Upper lobe of left lung (tissue), 4 donors: ENCODE measurements around the gene UBTD2.
A peak's percentile ranks its signal among the peaks of the same experiment; 100 is the strongest.

Experiments
- CTCF ChIP-seq, 6 experiments: fragments of 450-650 bp in 4 of 6; fragments of 200-600 bp in 2 of 6; sonication (generic) in 2 of 6; IDR thresholded peaks; one replicate each; pipeline ENCODE4 v1.5.1; 2016 to 2019; ENCODE audit warnings: antibody characterized with exemption in 6 of 6
- POLR2A ChIP-seq, 4 donors: fragments of 450-650 bp; IDR thresholded peaks; one replicate each; pipeline ENCODE4 v1.5.1; 2016 to 2017; ENCODE audit warnings: antibody characterized with exemption in 4 of 4, mild to moderate bottlenecking in 2 of 4
- POLR2AphosphoS5 ChIP-seq, 2 donors: sonication (generic); formaldehyde crosslinking; IDR thresholded peaks; one replicate each; pipeline ENCODE4 v1.5.1; 2017; ENCODE audit warnings: antibody characterized with exemption in 2 of 2

- TF ChIP-seq CTCF (IDR thresholded peaks at IDR 0.05) (no peak), POLR2A (IDR thresholded peaks at IDR 0.05) (no peak), POLR2AphosphoS5 (IDR thresholded peaks at IDR 0.05) (peak; percentile 12 to 38)
Observed at GRCh38 chr5:172173564-172174153, 109.9 kb downstream of the UBTD2 start.
